HepG2 (cell line): ENCODE data around the gene ZNF154. TPM values are rescaled to one million over a fixed set of nuclear protein-coding genes. Genes with fewer than 3 reads are reported as not detected.

Experiments used
- BRCA1 ChIP-seq: sonication (generic); formaldehyde crosslinking; IDR thresholded peaks from 2 replicates; pipeline ENCODE4 v1.4.0; 2020; ENCODE audit warnings: missing genetic modification reagents
- FOXJ3 ChIP-seq: sonication (generic); formaldehyde crosslinking; IDR thresholded peaks from 2 replicates; pipeline ENCODE4 v1.4.0; 2020; ENCODE audit warnings: missing genetic modification reagents, mild to moderate bottlenecking, borderline replicate concordance
- HCFC1 ChIP-seq: fragments of 150-350 bp; IDR thresholded peaks from 2 replicates; pipeline ENCODE4 v1.6.1; 2014; ENCODE audit warnings: low read depth, low read length
- KDM1A ChIP-seq: IDR thresholded peaks from 2 replicates; pipeline ENCODE4 v1.6.1; 2016; ENCODE audit warnings: missing compliant biosample characterization
- KDM6A ChIP-seq: IDR thresholded peaks from 2 replicates; pipeline ENCODE4 v1.6.1; 2016; ENCODE audit warnings: low read depth
- KMT2B ChIP-seq: IDR thresholded peaks from 2 replicates; pipeline ENCODE4 v1.6.1; 2016; ENCODE audit warnings: missing genetic modification reagents, missing compliant biosample characterization
- MED8 ChIP-seq: sonication (generic); formaldehyde crosslinking; IDR thresholded peaks from 2 replicates; pipeline ENCODE4 v1.8.1; 2023; ENCODE audit warnings: mild to moderate bottlenecking, missing genetic modification reagents; ENCODE audit not compliant: insufficient replicate concordance
- NCOA5 ChIP-seq: sonication (generic); formaldehyde crosslinking; IDR thresholded peaks from 2 replicates; pipeline ENCODE4 v1.4.0; 2020; ENCODE audit warnings: missing genetic modification reagents
- PITX1 ChIP-seq: sonication (generic); formaldehyde crosslinking; IDR thresholded peaks from 2 replicates; pipeline ENCODE4 v1.5.1; 2020; ENCODE audit warnings: mild to moderate bottlenecking, missing genetic modification reagents
- POLR2A ChIP-seq, 2 experiments: IDR thresholded peaks; 2 replicates each; pipeline ENCODE4 v1.6.1; 2011; ENCODE audit warnings: low read depth in 2 of 2, low read length in 2 of 2, mild to moderate bottlenecking in 1 of 2, moderate library complexity in 1 of 2; ENCODE audit not compliant: insufficient read depth in 1 of 2
- PRPF4 ChIP-seq: fragments of 200-400 bp; formaldehyde crosslinking; IDR thresholded peaks from 2 replicates; pipeline ENCODE4 v1.6.1; 2016; ENCODE audit warnings: low read length, low read depth; ENCODE audit not compliant: poor library complexity, severe bottlenecking
- U2AF1 ChIP-seq: fragments of 200-400 bp; formaldehyde crosslinking; optimal IDR thresholded peaks from 2 replicates; pipeline ENCODE3; 2017; ENCODE audit warnings: mild to moderate bottlenecking, low read depth, low read length
- ZBTB4 ChIP-seq: sonication (generic); formaldehyde crosslinking; IDR thresholded peaks from 2 replicates; pipeline ENCODE4 v1.4.0; 2020; ENCODE audit warnings: missing genetic modification reagents, mild to moderate bottlenecking, borderline replicate concordance
- ZNF24 ChIP-seq: fragments of 450-650 bp; IDR thresholded peaks from 2 replicates; pipeline ENCODE4 v1.6.1; 2017; ENCODE audit warnings: antibody characterized with exemption, mild to moderate bottlenecking
- ZNF383 ChIP-seq: sonication (generic); formaldehyde crosslinking; IDR thresholded peaks from 2 replicates; pipeline ENCODE4 v1.4.0; 2020; ENCODE audit warnings: missing genetic modification reagents, mild to moderate bottlenecking, borderline replicate concordance
- ZNF484 ChIP-seq: sonication (generic); formaldehyde crosslinking; IDR thresholded peaks from 2 replicates; pipeline ENCODE4 v1.5.1; 2020; ENCODE audit warnings: mild to moderate bottlenecking, low read depth, missing genetic modification reagents, borderline replicate concordance
- ZNF549 ChIP-seq: sonication (generic); formaldehyde crosslinking; IDR thresholded peaks from 2 replicates; pipeline ENCODE4 v1.5.0; 2020; ENCODE audit warnings: missing genetic modification reagents
- ZNF552 ChIP-seq: sonication (generic); formaldehyde crosslinking; IDR thresholded peaks from 2 replicates; pipeline ENCODE4 v1.9.0; 2022; ENCODE audit warnings: missing genetic modification reagents, mild to moderate bottlenecking, borderline replicate concordance
- ZNF572 ChIP-seq: sonication (generic); formaldehyde crosslinking; IDR thresholded peaks from 2 replicates; pipeline ENCODE4 v1.5.1; 2020; ENCODE audit warnings: mild to moderate bottlenecking, missing genetic modification reagents
- ZNF672 ChIP-seq: sonication (generic); formaldehyde crosslinking; IDR thresholded peaks from 2 replicates; pipeline ENCODE4 v1.8.1; 2022; ENCODE audit warnings: missing genetic modification reagents
- polyA plus RNA-seq, 8 experiments: library from polyadenylated mRNA; depleted of rRNA in 3 of 8; stranded (reverse) in 7 of 8; unstranded in 1 of 8; fragments of >200 nt; fragmentation: Illumina TruSeq in 4 of 8; extraction: Trizol in 4 of 8; gene quantifications; 2 replicates each; pipeline versions ENCODE4 v1.2.1 to v1.2.3, GENCODE V29; 2011 to 2016; ENCODE audit warnings: low read depth in 4 of 8, missing spikeins in 1 of 8, mixed read lengths in 1 of 8; ENCODE audit not compliant: insufficient read depth in 1 of 8
- total RNA-seq, 5 experiments: library from RNA; depleted of rRNA; stranded (reverse); fragments of >200 nt; fragmentation: Illumina TruSeq; extraction: Trizol; gene quantifications; 2 replicates each; pipeline ENCODE4 v1.2.3, GENCODE V29; 2016; ENCODE audit warnings: low read depth in 1 of 5
- TF ChIP-seq, protein P1 (sequence below): sonication (generic); formaldehyde crosslinking; IDR thresholded peaks from 2 replicates; pipeline ENCODE4; 2020; ENCODE audit warnings: missing genetic modification reagents, mild to moderate bottlenecking, borderline replicate concordance
- TF ChIP-seq, protein P2 (sequence below): fragments of 450-650 bp; IDR thresholded peaks from 2 replicates; pipeline ENCODE4 v1.6.1; 2017; ENCODE audit warnings: mild to moderate bottlenecking

The ZNF154 gene
- total and polyA plus RNA-seq, 2 of the 13 experiments (the other 11 are each of a cell fraction or from before 2014, with no cell fraction given), result not detected

DNA sequence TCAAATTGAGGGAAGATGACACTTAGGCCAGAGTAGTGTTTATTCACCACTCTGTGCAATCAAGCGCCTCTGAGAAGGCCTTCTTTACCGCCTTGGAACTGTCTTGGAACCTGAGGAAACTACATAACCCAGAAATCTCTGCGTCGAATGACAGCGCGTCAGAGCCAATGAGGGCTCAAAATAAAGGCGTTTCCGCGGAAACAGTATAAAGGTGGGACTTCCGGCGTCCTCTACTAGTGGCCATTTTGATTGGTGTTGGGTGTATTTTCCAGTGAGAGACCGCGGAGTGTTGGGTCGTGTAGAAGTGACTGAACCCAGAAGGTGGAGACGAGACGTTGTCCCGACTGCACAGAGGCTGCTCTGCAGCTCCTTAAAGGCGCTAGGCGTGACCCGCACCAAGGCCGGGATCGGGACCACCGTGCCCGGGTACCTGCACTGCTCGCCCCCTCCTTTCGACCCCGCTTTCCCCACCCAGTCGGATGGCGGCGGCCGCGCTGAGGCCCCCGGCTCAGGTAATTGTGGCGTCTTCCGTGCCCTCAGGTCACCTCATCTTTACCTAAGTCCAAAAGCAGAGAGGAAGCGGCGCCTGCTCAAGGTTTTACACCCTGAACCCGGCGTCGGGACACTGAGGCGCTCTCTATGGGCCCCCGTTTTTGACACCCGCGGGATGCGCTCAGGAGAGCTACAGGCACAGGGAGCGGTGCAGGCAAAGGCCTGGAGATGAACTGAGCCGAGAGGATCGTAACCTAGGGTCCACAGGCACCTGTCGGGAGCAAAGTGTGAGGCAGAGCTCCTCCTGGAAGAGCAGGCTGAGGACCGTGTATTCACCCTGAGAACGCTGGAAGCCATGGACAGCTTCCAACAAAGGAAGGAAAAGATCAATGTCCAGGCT is 37.8 kb upstream of the ZNF154 start, which contains the start of gene ZNF776 (continued):
- TF ChIP-seq ZNF552 (CRISPR knock-in tag) (no peak), MED8 (CRISPR knock-in tag) (no peak), ZNF572 (CRISPR knock-in tag) (no peak), BRCA1 (CRISPR knock-in tag) (peak; percentile 82), ZBTB4 (CRISPR knock-in tag) (no peak; the same call in 1 of the 2 replicates), ZNF549 (CRISPR knock-in tag) (0 out of 2 replicates have a peak, but pooled peaks have one; percentile 26), HCFC1 (peak; percentile 91), POLR2A (IDR thresholded peaks at IDR 0.05; ENCODE audit: insufficient read depth in 1 of 2, low read depth in 2 of 2, low read length in 2 of 2) (peak; percentile 73 to 86; a peak in 3 of 4 replicates), PRPF4 (no peak), ZNF24 (no peak), U2AF1 (no peak), KDM1A (CRISPR knock-in tag) (no peak), NCOA5 (no peak), KMT2B (CRISPR knock-in tag) (peak; percentile 74), ZNF672 (CRISPR knock-in tag) (no peak), ZNF383 (CRISPR knock-in tag) (no peak), KDM6A (CRISPR knock-in tag) (no peak), ZNF484 (CRISPR knock-in tag) (no peak), PITX1 (CRISPR knock-in tag) (peak; percentile 31; the same call in 1 of the 2 replicates), FOXJ3 (CRISPR knock-in tag) (0 out of 2 replicates have a peak, but pooled peaks have one; percentile 53)
- TF ChIP-seq, protein P1, sequence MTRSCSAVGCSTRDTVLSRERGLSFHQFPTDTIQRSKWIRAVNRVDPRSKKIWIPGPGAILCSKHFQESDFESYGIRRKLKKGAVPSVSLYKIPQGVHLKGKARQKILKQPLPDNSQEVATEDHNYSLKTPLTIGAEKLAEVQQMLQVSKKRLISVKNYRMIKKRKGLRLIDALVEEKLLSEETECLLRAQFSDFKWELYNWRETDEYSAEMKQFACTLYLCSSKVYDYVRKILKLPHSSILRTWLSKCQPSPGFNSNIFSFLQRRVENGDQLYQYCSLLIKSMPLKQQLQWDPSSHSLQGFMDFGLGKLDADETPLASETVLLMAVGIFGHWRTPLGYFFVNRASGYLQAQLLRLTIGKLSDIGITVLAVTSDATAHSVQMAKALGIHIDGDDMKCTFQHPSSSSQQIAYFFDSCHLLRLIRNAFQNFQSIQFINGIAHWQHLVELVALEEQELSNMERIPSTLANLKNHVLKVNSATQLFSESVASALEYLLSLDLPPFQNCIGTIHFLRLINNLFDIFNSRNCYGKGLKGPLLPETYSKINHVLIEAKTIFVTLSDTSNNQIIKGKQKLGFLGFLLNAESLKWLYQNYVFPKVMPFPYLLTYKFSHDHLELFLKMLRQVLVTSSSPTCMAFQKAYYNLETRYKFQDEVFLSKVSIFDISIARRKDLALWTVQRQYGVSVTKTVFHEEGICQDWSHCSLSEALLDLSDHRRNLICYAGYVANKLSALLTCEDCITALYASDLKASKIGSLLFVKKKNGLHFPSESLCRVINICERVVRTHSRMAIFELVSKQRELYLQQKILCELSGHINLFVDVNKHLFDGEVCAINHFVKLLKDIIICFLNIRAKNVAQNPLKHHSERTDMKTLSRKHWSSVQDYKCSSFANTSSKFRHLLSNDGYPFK (CRISPR knock-in tag), result peak; percentile 76
- TF ChIP-seq, protein P2, sequence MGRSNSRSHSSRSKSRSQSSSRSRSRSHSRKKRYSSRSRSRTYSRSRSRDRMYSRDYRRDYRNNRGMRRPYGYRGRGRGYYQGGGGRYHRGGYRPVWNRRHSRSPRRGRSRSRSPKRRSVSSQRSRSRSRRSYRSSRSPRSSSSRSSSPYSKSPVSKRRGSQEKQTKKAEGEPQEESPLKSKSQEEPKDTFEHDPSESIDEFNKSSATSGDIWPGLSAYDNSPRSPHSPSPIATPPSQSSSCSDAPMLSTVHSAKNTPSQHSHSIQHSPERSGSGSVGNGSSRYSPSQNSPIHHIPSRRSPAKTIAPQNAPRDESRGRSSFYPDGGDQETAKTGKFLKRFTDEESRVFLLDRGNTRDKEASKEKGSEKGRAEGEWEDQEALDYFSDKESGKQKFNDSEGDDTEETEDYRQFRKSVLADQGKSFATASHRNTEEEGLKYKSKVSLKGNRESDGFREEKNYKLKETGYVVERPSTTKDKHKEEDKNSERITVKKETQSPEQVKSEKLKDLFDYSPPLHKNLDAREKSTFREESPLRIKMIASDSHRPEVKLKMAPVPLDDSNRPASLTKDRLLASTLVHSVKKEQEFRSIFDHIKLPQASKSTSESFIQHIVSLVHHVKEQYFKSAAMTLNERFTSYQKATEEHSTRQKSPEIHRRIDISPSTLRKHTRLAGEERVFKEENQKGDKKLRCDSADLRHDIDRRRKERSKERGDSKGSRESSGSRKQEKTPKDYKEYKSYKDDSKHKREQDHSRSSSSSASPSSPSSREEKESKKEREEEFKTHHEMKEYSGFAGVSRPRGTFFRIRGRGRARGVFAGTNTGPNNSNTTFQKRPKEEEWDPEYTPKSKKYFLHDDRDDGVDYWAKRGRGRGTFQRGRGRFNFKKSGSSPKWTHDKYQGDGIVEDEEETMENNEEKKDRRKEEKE, result no peak
